ENCODE data around the gene ZNF350.
"Not testable (repeated sequence)": the region's sequence is repeated elsewhere in the genome, so short reads cannot be mapped to it uniquely, and the experiment has no call there.

Gene ZNF350

DNA sequence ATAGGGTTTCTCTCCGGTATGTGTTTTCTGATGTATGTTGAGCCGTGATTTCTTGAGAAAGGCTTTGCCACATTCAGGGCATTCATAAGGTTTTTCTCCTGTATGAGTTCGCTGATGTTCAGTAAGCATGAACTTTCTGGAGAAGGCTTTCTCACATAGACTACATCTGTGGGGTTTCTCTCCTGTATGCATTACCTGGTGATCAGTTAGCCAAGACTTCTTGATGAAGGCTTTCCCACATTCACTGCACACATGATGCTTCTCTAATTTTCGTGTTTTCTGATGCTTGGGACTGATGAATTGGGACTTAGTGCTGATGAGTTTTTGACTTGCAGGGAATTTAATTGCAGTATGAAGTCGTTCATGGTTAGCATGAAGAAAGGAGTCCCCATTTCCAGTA is 21.1 kb downstream of the ZNF350 start:
- Histone ChIP-seq H3K27me3 (replicated peaks; ENCODE audit: control insufficient read depth, insufficient read depth, low read length) (no peaks in the 10 kb centered on the region), H3K4me3 (ENCODE audit: low read length) (peak overlapping the region; percentile 72), H3K36me3 (ENCODE audit: control insufficient read depth, insufficient read depth, low read length, severe bottlenecking) (peaks cover 75% of the 10 kb centered on the region), H3K9ac (ENCODE audit: low read length) (no peak overlapping the region), H3K9me3 (ENCODE audit: control insufficient read depth, low read length) (peaks cover 93% of the 10 kb centered on the region), H3K4me1 (ENCODE audit: control insufficient read depth, insufficient read depth, low read length) (no peaks in the 10 kb centered on the region)
- no peak for DNase-seq (ENCODE audit: low read depth)

DNA sequence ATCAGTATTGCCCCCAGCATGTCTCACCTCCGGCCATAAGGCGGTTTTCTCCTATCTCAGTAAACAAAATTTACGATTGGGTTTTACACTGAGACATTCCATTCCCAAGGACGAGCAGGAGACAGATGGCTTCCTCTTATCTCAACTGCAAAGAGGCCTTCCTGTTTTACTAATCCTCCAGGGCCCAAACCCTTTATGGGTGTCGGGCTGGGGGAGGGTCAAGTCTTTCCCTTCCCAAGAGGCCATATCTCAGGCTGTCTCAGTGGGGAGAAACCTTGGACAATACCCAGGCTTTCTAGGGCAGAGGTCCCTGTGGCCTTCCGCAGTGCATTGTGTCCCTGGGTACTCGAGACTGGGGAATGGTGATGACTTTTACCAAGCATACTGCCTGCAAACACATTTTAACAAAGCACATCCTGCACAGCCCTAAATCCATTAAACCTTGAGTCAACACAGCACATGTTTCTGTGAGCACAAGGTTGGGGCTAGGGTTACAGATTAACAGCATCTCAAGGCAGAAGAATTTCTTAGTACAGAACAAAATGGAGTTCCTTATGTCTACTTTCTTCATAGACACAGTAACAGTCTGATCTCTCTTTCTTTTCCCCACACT is 25.9 kb downstream of the ZNF350 start:
- H3K27me3 ChIP-seq (replicated peaks; ENCODE audit: control insufficient read depth, insufficient read depth, low read length); DNase-seq (ENCODE audit: low read depth); H3K4me1 ChIP-seq (ENCODE audit: control insufficient read depth, insufficient read depth, low read length); H3K4me3 ChIP-seq (ENCODE audit: low read length); H3K9ac ChIP-seq (ENCODE audit: low read length): not testable (repeated sequence)
- H3K36me3 ChIP-seq (ENCODE audit: control insufficient read depth, insufficient read depth, low read length, severe bottlenecking): peaks cover 28% of the 10 kb centered on the region
- peaks cover 46% of the 10 kb centered on the region for H3K9me3 ChIP-seq (ENCODE audit: control insufficient read depth, low read length)

DNA sequence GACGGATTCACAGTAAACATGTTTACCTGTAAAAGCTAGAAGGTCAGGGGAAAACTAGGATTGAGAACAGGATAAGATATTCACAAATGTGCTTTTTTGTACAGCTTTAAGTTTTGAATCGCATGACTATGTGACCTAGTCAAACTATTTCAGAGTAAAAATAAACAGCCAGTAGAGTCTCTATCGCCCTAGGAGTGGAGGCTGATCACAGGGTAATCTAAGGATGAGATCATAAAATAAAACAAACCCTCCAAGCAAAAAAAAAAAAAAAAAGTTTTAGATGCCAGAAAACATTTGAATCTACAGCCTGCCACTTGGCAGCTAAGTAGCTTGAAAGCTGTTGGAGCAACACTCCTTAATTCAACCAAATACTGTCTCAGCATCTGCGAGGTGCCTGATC is 26.8 kb downstream of the ZNF350 start:
- Histone ChIP-seq H3K27me3 (replicated peaks; ENCODE audit: control insufficient read depth, insufficient read depth, low read length) (no peaks in the 10 kb centered on the region), H3K4me1 (ENCODE audit: control insufficient read depth, insufficient read depth, low read length) (no peaks in the 10 kb centered on the region), H3K9ac (ENCODE audit: low read length) (no peak overlapping the region), H3K9me3 (ENCODE audit: control insufficient read depth, low read length) (peaks cover 41% of the 10 kb centered on the region), H3K36me3 (ENCODE audit: control insufficient read depth, insufficient read depth, low read length, severe bottlenecking) (peaks cover 19% of the 10 kb centered on the region), H3K4me3 (ENCODE audit: low read length) (no peak overlapping the region)
- DNase-seq (ENCODE audit: low read depth): peak; percentile 1

DNA sequence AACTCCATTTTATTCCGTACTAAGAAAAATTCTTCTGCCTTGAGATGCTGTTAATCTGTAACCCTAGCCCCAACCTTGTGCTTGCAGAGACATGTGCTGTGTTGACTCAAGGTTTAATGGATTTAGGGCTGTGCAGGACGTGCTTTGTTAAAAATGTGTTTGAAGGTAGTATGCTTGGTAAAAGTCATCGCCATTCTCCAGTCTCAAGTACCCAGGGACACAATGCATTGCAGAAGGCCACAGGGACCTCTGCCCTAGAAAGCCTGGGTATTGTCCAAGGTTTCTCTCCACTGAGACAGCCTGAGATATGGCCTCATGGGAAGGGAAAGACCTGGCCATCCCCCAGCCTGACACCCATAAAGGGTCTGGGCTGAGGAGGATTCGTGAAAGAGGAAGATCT is 28.8 kb downstream of the ZNF350 start:
- not testable (repeated sequence) for H3K4me3 ChIP-seq (ENCODE audit: low read length); H3K36me3 ChIP-seq (ENCODE audit: control insufficient read depth, insufficient read depth, low read length, severe bottlenecking); H3K27me3 ChIP-seq (replicated peaks; ENCODE audit: control insufficient read depth, insufficient read depth, low read length); DNase-seq (ENCODE audit: low read depth); H3K4me1 ChIP-seq (ENCODE audit: control insufficient read depth, insufficient read depth, low read length); H3K9ac ChIP-seq (ENCODE audit: low read length)
- H3K9me3 ChIP-seq (ENCODE audit: control insufficient read depth, low read length): peaks cover 28% of the 10 kb centered on the region

DNA sequence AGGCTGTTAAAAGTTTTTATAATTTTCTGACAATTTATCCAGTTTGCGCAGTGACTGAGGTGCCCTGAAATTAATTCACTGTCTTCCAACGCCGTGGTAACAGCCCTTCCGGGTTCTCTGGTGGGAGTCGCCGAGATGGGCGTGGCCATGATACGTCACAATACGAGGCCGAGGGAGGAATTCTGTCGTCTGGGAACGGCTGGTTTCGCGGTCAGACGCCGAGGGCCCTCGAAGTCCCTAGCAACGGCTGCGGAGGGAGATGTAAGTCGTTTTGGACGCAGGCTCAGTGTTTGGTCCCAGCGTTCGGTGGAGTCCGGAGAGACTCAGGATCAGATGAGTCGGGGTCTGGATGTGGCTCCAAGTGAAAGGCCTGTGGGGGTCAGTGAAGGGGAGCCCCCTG is 37.7 kb downstream of the ZNF350 start:
- no peak overlapping the region for H3K9ac ChIP-seq (ENCODE audit: low read length)
- H3K36me3 ChIP-seq (ENCODE audit: control insufficient read depth, insufficient read depth, low read length, severe bottlenecking): peaks cover 26% of the 10 kb centered on the region
- DNase-seq (ENCODE audit: low read depth): peak; percentile 40
- peaks cover 80% of the 10 kb centered on the region for H3K9me3 ChIP-seq (ENCODE audit: control insufficient read depth, low read length)
- peak overlapping the region; percentile 67 for H3K4me3 ChIP-seq (ENCODE audit: low read length)
- no peaks in the 10 kb centered on the region for H3K27me3 ChIP-seq (replicated peaks; ENCODE audit: control insufficient read depth, insufficient read depth, low read length)
- no peaks in the 10 kb centered on the region for H3K4me1 ChIP-seq (ENCODE audit: control insufficient read depth, insufficient read depth, low read length)

DNA sequence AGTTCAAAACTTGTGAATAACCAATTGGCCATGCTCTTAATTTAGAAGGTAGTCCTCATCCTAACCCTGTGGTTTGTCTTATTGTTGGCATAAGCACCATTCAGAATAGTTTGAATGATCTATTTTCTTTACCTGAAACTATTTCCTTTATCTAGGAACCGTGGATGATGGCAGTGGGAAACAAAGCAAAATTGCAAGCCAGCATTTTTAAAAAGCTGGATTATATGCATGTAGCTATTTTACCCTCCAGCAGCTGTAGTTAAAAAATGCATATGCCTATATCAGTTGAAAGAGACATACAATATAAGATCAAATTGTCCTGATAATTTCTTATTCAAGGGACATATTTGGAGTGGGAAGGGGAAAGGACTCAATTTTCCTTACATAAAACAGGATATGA is 40.0 kb downstream of the ZNF350 start:
- DNase-seq (ENCODE audit: low read depth): no peak
- no peaks in the 10 kb centered on the region for H3K4me1 ChIP-seq (ENCODE audit: control insufficient read depth, insufficient read depth, low read length)
- peak overlapping the region; percentile 42 for H3K4me3 ChIP-seq (ENCODE audit: low read length)
- no peak overlapping the region for H3K9ac ChIP-seq (ENCODE audit: low read length)
- no peaks in the 10 kb centered on the region for H3K27me3 ChIP-seq (replicated peaks; ENCODE audit: control insufficient read depth, insufficient read depth, low read length)
- peaks cover 50% of the 10 kb centered on the region for H3K36me3 ChIP-seq (ENCODE audit: control insufficient read depth, insufficient read depth, low read length, severe bottlenecking)
- peaks cover 95% of the 10 kb centered on the region for H3K9me3 ChIP-seq (ENCODE audit: control insufficient read depth, low read length)

DNA sequence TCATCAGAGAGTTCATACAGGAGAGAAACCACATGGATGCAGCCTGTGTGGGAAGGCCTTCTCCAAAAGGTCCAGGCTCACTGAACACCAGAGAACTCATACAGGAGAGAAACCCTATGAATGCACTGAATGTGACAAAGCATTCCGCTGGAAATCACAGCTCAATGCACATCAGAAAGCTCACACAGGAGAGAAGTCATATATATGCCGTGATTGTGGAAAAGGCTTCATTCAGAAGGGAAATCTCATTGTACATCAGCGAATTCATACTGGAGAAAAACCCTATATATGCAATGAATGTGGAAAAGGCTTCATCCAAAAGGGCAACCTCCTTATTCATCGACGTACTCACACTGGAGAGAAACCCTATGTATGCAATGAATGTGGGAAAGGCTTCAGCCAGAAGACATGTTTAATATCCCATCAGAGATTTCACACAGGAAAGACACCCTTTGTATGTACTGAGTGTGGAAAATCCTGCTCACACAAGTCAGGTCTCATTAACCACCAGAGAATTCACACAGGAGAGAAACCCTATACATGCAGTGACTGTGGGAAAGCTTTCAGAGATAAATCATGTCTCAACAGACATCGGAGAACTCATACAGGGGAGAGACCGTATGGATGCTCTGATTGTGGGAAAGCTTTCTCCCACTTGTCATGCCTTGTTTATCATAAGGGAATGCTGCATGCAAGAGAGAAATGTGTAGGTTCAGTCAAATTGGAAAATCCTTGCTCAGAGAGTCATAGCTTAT is 41.7 kb downstream of the ZNF350 start:
- Histone ChIP-seq H3K4me1 (ENCODE audit: control insufficient read depth, insufficient read depth, low read length) (no peaks in the 10 kb centered on the region), H3K9ac (ENCODE audit: low read length) (no peak overlapping the region), H3K36me3 (ENCODE audit: control insufficient read depth, insufficient read depth, low read length, severe bottlenecking) (peaks cover 66% of the 10 kb centered on the region), H3K9me3 (ENCODE audit: control insufficient read depth, low read length) (peaks cover 100% of the 10 kb centered on the region), H3K27me3 (replicated peaks; ENCODE audit: control insufficient read depth, insufficient read depth, low read length) (no peaks in the 10 kb centered on the region), H3K4me3 (ENCODE audit: low read length) (peak overlapping the region; percentile 75)
- DNase-seq (ENCODE audit: low read depth): no peak

DNA sequence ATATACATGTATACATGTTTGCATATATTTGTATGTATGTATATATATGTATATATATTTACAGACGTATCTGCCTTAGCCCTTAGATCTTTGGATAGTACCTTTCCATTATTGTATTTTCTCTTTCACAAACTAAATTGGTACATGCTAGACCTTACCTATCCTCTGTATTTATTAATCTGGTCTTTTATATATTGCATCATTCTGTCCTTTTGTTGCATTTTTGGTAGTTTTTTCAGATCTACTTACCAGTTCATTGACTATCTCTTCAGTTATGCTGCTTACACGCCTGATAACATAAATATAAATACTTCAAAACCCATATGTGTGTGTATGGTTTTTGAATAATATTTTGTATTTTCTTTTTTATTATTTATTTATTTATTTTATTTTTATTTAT is 47.7 kb downstream of the ZNF350 start:
- H3K27me3 ChIP-seq (replicated peaks; ENCODE audit: control insufficient read depth, insufficient read depth, low read length): no peaks in the 10 kb centered on the region
- no peak for DNase-seq (ENCODE audit: low read depth)
- peaks cover 67% of the 10 kb centered on the region for H3K9me3 ChIP-seq (ENCODE audit: control insufficient read depth, low read length)
- no peak overlapping the region for H3K9ac ChIP-seq (ENCODE audit: low read length)
- no peaks in the 10 kb centered on the region for H3K4me1 ChIP-seq (ENCODE audit: control insufficient read depth, insufficient read depth, low read length)
- no peak overlapping the region for H3K4me3 ChIP-seq (ENCODE audit: low read length)
- H3K36me3 ChIP-seq (ENCODE audit: control insufficient read depth, insufficient read depth, low read length, severe bottlenecking): peaks cover 92% of the 10 kb centered on the region

DNA sequence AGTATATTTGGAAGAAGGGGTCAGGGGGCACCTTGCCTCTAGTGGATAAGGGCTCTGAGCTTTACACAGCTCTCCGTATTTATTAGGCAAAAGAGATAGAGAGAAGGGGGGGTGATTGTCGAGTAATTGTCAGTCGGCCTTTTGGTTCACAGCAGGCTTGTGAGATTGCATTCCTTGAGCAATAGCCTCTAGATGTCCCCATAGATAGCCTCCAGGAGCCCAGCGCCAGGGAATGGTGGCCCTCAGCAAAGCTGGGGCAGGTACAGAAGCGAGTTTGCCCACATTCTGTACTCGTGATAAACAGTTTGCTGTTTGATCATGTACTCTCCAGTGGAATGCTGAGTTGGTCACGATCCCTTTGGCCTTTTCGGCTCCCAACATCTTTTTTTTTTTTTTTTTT is 54.7 kb downstream of the ZNF350 start:
- no peak overlapping the region for H3K9ac ChIP-seq (ENCODE audit: low read length)
- H3K4me1 ChIP-seq (ENCODE audit: control insufficient read depth, insufficient read depth, low read length): peaks cover 8% of the 10 kb centered on the region
- H3K27me3 ChIP-seq (replicated peaks; ENCODE audit: control insufficient read depth, insufficient read depth, low read length): no peaks in the 10 kb centered on the region
- H3K9me3 ChIP-seq (ENCODE audit: control insufficient read depth, low read length): peaks cover 12% of the 10 kb centered on the region
- no peak overlapping the region for H3K4me3 ChIP-seq (ENCODE audit: low read length)
- H3K36me3 ChIP-seq (ENCODE audit: control insufficient read depth, insufficient read depth, low read length, severe bottlenecking): peaks cover 67% of the 10 kb centered on the region
- no peak for DNase-seq (ENCODE audit: low read depth)

DNA sequence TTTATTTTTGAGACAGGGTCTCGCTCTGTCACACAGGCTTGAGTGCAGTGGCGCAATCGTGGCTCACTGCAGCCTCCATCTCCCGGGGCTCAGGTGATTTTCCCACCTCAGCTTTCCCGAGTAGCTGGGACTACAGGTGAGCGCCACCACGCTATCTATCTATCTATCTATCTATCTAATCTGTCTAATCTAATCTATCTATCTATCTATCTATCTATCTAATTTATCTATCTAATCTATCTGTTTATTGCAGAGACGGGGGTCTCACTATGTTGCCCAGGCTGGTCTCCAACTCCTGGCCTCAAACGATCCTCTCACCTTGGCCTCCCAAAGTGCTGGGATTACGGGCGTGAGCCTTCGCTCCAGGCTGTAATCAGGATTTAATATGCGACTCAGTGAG is 58.8 kb downstream of the ZNF350 start:
- H3K27me3 ChIP-seq (replicated peaks; ENCODE audit: control insufficient read depth, insufficient read depth, low read length): no peaks in the 10 kb centered on the region
- H3K36me3 ChIP-seq (ENCODE audit: control insufficient read depth, insufficient read depth, low read length, severe bottlenecking): peaks cover 29% of the 10 kb centered on the region
- peak overlapping the region; percentile 93 for H3K9ac ChIP-seq (ENCODE audit: low read length)
- H3K9me3 ChIP-seq (ENCODE audit: control insufficient read depth, low read length): peaks cover 5% of the 10 kb centered on the region
- no peak for DNase-seq (ENCODE audit: low read depth)
- H3K4me3 ChIP-seq (ENCODE audit: low read length): peak overlapping the region; percentile 98
- peaks cover 8% of the 10 kb centered on the region for H3K4me1 ChIP-seq (ENCODE audit: control insufficient read depth, insufficient read depth, low read length)

DNA sequence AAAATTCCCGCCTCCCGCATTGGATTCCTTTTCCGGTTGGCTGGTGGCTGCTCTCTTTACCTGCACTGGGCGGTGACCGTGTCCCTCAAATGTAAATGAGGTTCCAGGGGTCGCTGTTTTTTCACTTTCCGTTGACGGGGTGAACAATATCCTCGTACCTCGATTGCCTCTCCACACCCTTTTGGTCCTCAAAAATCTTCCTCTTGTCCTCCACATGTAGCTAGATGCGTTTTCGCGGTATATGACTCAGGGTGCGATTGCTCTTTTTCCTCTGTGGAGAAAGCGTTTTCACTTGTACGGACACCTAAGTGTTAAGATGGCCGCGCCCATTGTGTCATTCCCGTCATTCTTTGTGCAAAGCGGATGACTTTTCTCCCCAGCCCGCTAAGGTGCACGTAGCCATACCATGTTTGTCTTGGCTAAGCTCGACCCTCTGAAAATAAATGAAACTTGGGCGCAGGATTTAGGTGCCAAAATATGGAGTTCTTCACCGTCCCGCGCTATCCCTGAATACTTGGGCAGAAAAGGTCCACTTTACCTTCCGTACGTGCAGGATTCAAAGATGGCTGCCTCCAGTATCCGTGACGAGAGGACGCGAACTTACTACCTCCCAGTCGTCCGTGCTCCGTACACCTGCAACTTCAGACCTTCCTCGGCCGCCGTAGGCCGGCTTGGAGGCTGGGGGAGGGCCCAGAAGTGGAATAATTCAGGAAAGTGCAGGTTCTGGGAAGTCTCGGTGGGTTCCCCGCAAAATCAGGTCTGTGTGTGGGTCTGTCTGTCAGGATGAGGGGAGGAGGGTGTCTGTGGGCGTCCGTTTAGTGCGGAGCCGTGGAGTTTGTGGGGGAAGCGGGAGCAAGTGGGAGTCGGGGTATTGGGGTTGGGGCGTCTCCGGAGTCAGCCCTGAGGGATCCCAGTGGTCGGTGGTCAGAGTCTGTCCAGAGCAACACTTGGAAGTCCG is 59.6 kb downstream of the ZNF350 start, which contains the start of gene ZNF613:
Gene ZNF613, plus strand, starts transcription at position 689 of the 958 bp plus-strand sequence. CDS start 8,749 bp downstream, outside the sequence.
- peak within 1 kb of the TSS; percentile 93 for H3K9ac ChIP-seq (ENCODE audit: low read length)

More for the DNA sequence above, 59.6 kb downstream of the ZNF350 start, which contains the start of gene ZNF613:
- peaks cover 8% of the 10 kb centered on the region for H3K4me1 ChIP-seq (ENCODE audit: control insufficient read depth, insufficient read depth, low read length)
- H3K9me3 ChIP-seq (ENCODE audit: control insufficient read depth, low read length): peaks cover 13% of the 10 kb centered on the region
- DNase-seq (ENCODE audit: low read depth): peak; percentile 88
- no peaks in the 10 kb centered on the region for H3K27me3 ChIP-seq (replicated peaks; ENCODE audit: control insufficient read depth, insufficient read depth, low read length)
- peaks cover 25% of the 10 kb centered on the region for H3K36me3 ChIP-seq (ENCODE audit: control insufficient read depth, insufficient read depth, low read length, severe bottlenecking)
- peak within 1 kb of the TSS; percentile 98 for H3K4me3 ChIP-seq (ENCODE audit: low read length)
